HepG2 (cell line): ENCODE measurements around the gene INSIG2. TPM values are rescaled to one million over a fixed set of nuclear protein-coding genes. Genes with fewer than 3 reads are reported as not detected.

Experiments used
- AGO1 ChIP-seq: fragments of 200-400 bp; formaldehyde crosslinking; IDR thresholded peaks from 2 replicates; pipeline ENCODE4 v1.6.1; 2017; ENCODE audit warnings: mild to moderate bottlenecking, low read depth, low read length, moderate library complexity; ENCODE audit not compliant: poor library complexity, severe bottlenecking
- CCDC6 ChIP-seq: sonication (generic); formaldehyde crosslinking; IDR thresholded peaks from 2 replicates; pipeline ENCODE4 v1.8.1; 2022; ENCODE audit warnings: mild to moderate bottlenecking, missing genetic modification reagents, moderate library complexity
- FOXA3 ChIP-seq: IDR thresholded peaks from 2 replicates; pipeline ENCODE4 v1.6.1; 2016; ENCODE audit warnings: missing genetic modification reagents, missing compliant biosample characterization
- FOXP1 ChIP-seq, 2 experiments: fragments of 450-650 bp in 1 of 2; IDR thresholded peaks; 2 replicates each; pipeline ENCODE4 v1.6.1; 2017 to 2018; ENCODE audit warnings: antibody characterized with exemption in 1 of 2
- MED1 ChIP-seq: sonication (generic); formaldehyde crosslinking; IDR thresholded peaks from 2 replicates; pipeline ENCODE4 v1.4.0; 2020; ENCODE audit warnings: missing genetic modification reagents
- NFE2L2 ChIP-seq: fragments of 150-350 bp; IDR thresholded peaks from 2 replicates; pipeline ENCODE4 v1.6.1; 2014; ENCODE audit warnings: low read length
- NFIC ChIP-seq: IDR thresholded peaks from 2 replicates; pipeline ENCODE4 v1.6.1; 2012; ENCODE audit warnings: mild to moderate bottlenecking, low read length, inconsistent platforms
- PAF1 ChIP-seq: IDR thresholded peaks from 2 replicates; pipeline ENCODE4 v1.6.1; 2016; ENCODE audit warnings: missing genetic modification reagents, missing compliant biosample characterization
- SATB2 ChIP-seq: sonication (generic); formaldehyde crosslinking; IDR thresholded peaks from 2 replicates; pipeline ENCODE4 v1.5.0; 2020; ENCODE audit warnings: missing genetic modification reagents
- WIZ ChIP-seq: sonication (generic); formaldehyde crosslinking; IDR thresholded peaks from 2 replicates; pipeline ENCODE4 v1.5.1; 2020; ENCODE audit warnings: mild to moderate bottlenecking, missing genetic modification reagents
- ZNF883 ChIP-seq: sonication (generic); formaldehyde crosslinking; IDR thresholded peaks from 2 replicates; pipeline ENCODE4 v1.5.1; 2020; ENCODE audit warnings: mild to moderate bottlenecking, missing genetic modification reagents; ENCODE audit errors: not compliant biosample characterization
- ZSCAN22 ChIP-seq: sonication (generic); formaldehyde crosslinking; IDR thresholded peaks from 2 replicates; pipeline ENCODE4 v1.4.0; 2020; ENCODE audit warnings: mild to moderate bottlenecking, missing genetic modification reagents
- polyA plus RNA-seq, 8 experiments: library from polyadenylated mRNA; depleted of rRNA in 3 of 8; stranded (reverse) in 7 of 8; unstranded in 1 of 8; fragments of >200 nt; fragmentation: Illumina TruSeq in 4 of 8; extraction: Trizol in 4 of 8; gene quantifications; 2 replicates each; pipeline versions ENCODE4 v1.2.1 to v1.2.3, GENCODE V29; 2011 to 2016; ENCODE audit warnings: low read depth in 4 of 8, missing spikeins in 1 of 8, mixed read lengths in 1 of 8; ENCODE audit not compliant: insufficient read depth in 1 of 8
- total RNA-seq, 5 experiments: library from RNA; depleted of rRNA; stranded (reverse); fragments of >200 nt; fragmentation: Illumina TruSeq; extraction: Trizol; gene quantifications; 2 replicates each; pipeline ENCODE4 v1.2.3, GENCODE V29; 2016; ENCODE audit warnings: low read depth in 1 of 5
- TF ChIP-seq, protein P1 (sequence below): sonication (generic); formaldehyde crosslinking; IDR thresholded peaks from 2 replicates; pipeline ENCODE4 v1.8.0; 2022; ENCODE audit warnings: mild to moderate bottlenecking, missing genetic modification reagents, moderate library complexity
- TF ChIP-seq, protein P2 (sequence below): sonication (generic); formaldehyde crosslinking; IDR thresholded peaks from 2 replicates; pipeline ENCODE4 v1.8.0; 2022; ENCODE audit warnings: mild to moderate bottlenecking, missing genetic modification reagents; ENCODE audit not compliant: insufficient replicate concordance
- TF ChIP-seq, protein P3 (sequence below): sonication (generic); formaldehyde crosslinking; IDR thresholded peaks from 2 replicates; pipeline ENCODE4 v1.4.0; 2020; ENCODE audit warnings: missing genetic modification reagents
- TF ChIP-seq, protein P4 (sequence below), 2 experiments: sonication (generic) in 1 of 2; formaldehyde crosslinking in 1 of 2; IDR thresholded peaks; 2 replicates each; pipeline versions ENCODE4 v1.4.0 to v1.6.1; 2018 to 2020; ENCODE audit warnings: missing genetic modification reagents in 2 of 2, borderline replicate concordance in 1 of 2, low read depth in 1 of 2, mild to moderate bottlenecking in 1 of 2, missing biosample characterization in 1 of 2
- TF ChIP-seq, protein P5 (sequence below): sonication (generic); formaldehyde crosslinking; IDR thresholded peaks from 2 replicates; pipeline ENCODE4 v1.4.0; 2020; ENCODE audit warnings: mild to moderate bottlenecking, missing genetic modification reagents

Gene INSIG2
- total and polyA plus RNA-seq, 2 of the 13 experiments (the other 11 are each of a cell fraction or from before 2014, with no cell fraction given): 73.5 to 481 TPM

DNA sequence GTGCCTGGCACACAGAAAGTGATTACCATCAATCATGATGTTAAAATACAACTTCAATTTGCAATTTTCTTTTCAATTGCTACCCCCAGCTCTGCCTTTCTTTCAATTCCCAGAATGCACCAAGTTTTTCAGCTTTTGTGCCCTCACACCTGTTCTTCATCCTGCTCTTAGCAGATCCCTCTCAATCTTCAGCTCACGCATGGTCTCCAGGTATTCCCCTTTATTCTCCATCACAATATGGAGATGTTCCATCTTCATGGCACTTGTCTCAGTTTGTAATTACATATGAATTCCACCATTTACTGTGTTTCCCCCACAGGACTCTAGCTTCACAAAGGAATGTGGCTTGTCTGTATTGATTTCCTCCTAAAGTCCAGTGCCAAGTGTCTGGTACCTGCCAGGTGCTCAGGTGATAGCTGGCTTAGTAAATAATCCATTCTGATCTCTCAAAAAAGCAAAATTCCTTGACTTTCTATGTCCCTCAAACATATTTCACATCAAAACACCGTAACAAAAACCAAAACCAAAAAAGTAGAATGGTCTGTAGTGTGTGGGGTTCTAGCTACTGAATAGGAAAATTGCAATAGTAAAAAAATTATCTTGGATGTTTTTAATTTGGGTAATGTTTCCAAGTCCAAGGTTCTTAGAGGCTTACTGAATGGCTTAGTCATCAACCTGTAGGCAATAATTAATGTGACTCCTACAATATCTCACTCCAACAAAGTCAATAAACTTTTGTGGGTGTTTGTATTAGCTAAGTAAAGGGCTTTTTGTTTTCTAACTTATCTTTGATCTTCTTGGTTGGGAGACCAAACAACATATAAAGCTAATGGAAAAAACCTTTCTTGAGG is 2.9 kb upstream of the INSIG2 start (continued):
- TF ChIP-seq, protein P1, sequence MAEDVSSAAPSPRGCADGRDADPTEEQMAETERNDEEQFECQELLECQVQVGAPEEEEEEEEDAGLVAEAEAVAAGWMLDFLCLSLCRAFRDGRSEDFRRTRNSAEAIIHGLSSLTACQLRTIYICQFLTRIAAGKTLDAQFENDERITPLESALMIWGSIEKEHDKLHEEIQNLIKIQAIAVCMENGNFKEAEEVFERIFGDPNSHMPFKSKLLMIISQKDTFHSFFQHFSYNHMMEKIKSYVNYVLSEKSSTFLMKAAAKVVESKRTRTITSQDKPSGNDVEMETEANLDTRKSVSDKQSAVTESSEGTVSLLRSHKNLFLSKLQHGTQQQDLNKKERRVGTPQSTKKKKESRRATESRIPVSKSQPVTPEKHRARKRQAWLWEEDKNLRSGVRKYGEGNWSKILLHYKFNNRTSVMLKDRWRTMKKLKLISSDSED (CRISPR knock-in tag): no peak
- TF ChIP-seq ZSCAN22 (CRISPR knock-in tag) (no peak), WIZ (CRISPR knock-in tag) (no peak), AGO1 (no peak), ZNF883 (no peak), PAF1 (CRISPR knock-in tag) (no peak), FOXP1 (IDR thresholded peaks at IDR 0.05) (peak; percentile 64; the same call in 1 of the 2 replicates), FOXP1 (CRISPR knock-in tag; IDR thresholded peaks at IDR 0.05) (peak; percentile 79), SATB2 (CRISPR knock-in tag) (0 out of 2 replicates have a peak, but pooled peaks have one; percentile 27), NFIC (peak; percentile 88; the same call in 1 of the 2 replicates), FOXA3 (CRISPR knock-in tag) (peak; percentile 76), CCDC6 (CRISPR knock-in tag) (peak; percentile 18; the same call in 1 of the 2 replicates), MED1 (CRISPR knock-in tag) (peak; percentile 67), NFE2L2 (no peak)
- TF ChIP-seq, protein P2, sequence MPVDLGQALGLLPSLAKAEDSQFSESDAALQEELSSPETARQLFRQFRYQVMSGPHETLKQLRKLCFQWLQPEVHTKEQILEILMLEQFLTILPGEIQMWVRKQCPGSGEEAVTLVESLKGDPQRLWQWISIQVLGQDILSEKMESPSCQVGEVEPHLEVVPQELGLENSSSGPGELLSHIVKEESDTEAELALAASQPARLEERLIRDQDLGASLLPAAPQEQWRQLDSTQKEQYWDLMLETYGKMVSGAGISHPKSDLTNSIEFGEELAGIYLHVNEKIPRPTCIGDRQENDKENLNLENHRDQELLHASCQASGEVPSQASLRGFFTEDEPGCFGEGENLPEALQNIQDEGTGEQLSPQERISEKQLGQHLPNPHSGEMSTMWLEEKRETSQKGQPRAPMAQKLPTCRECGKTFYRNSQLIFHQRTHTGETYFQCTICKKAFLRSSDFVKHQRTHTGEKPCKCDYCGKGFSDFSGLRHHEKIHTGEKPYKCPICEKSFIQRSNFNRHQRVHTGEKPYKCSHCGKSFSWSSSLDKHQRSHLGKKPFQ (CRISPR knock-in tag): peak; percentile 57
- TF ChIP-seq, protein P3, sequence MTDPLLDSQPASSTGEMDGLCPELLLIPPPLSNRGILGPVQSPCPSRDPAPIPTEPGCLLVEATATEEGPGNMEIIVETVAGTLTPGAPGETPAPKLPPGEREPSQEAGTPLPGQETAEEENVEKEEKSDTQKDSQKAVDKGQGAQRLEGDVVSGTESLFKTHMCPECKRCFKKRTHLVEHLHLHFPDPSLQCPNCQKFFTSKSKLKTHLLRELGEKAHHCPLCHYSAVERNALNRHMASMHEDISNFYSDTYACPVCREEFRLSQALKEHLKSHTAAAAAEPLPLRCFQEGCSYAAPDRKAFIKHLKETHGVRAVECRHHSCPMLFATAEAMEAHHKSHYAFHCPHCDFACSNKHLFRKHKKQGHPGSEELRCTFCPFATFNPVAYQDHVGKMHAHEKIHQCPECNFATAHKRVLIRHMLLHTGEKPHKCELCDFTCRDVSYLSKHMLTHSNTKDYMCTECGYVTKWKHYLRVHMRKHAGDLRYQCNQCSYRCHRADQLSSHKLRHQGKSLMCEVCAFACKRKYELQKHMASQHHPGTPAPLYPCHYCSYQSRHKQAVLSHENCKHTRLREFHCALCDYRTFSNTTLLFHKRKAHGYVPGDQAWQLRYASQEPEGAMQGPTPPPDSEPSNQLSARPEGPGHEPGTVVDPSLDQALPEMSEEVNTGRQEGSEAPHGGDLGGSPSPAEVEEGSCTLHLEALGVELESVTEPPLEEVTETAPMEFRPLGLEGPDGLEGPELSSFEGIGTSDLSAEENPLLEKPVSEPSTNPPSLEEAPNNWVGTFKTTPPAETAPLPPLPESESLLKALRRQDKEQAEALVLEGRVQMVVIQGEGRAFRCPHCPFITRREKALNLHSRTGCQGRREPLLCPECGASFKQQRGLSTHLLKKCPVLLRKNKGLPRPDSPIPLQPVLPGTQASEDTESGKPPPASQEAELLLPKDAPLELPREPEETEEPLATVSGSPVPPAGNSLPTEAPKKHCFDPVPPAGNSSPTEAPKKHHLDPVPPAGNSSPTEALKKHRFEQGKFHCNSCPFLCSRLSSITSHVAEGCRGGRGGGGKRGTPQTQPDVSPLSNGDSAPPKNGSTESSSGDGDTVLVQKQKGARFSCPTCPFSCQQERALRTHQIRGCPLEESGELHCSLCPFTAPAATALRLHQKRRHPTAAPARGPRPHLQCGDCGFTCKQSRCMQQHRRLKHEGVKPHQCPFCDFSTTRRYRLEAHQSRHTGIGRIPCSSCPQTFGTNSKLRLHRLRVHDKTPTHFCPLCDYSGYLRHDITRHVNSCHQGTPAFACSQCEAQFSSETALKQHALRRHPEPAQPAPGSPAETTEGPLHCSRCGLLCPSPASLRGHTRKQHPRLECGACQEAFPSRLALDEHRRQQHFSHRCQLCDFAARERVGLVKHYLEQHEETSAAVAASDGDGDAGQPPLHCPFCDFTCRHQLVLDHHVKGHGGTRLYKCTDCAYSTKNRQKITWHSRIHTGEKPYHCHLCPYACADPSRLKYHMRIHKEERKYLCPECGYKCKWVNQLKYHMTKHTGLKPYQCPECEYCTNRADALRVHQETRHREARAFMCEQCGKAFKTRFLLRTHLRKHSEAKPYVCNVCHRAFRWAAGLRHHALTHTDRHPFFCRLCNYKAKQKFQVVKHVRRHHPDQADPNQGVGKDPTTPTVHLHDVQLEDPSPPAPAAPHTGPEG (CRISPR knock-in tag): no peak
- TF ChIP-seq, protein P4, sequence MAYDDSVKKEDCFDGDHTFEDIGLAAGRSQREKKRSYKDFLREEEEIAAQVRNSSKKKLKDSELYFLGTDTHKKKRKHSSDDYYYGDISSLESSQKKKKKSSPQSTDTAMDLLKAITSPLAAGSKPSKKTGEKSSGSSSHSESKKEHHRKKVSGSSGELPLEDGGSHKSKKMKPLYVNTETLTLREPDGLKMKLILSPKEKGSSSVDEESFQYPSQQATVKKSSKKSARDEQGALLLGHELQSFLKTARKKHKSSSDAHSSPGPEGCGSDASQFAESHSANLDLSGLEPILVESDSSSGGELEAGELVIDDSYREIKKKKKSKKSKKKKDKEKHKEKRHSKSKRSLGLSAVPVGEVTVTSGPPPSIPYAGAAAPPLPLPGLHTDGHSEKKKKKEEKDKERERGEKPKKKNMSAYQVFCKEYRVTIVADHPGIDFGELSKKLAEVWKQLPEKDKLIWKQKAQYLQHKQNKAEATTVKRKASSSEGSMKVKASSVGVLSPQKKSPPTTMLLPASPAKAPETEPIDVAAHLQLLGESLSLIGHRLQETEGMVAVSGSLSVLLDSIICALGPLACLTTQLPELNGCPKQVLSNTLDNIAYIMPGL (CRISPR knock-in tag; IDR thresholded peaks at IDR 0.05; ENCODE audit: borderline replicate concordance in 1 of 2, low read depth in 1 of 2): 0 out of 4 replicates have a peak, but pooled peaks have one; percentile 10 to 11
- TF ChIP-seq, protein P5, sequence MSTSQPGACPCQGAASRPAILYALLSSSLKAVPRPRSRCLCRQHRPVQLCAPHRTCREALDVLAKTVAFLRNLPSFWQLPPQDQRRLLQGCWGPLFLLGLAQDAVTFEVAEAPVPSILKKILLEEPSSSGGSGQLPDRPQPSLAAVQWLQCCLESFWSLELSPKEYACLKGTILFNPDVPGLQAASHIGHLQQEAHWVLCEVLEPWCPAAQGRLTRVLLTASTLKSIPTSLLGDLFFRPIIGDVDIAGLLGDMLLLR (CRISPR knock-in tag): no peak
